PFSK-1 (cell line): ENCODE results near the gene NSRP1.

Experiments
- FOXP2 ChIP-seq: optimal IDR thresholded peaks from 2 replicates; pipeline ENCODE3; 2011; ENCODE audit warnings: borderline replicate concordance, control low read depth, inconsistent platforms; ENCODE audit not compliant: insufficient read depth; ENCODE audit errors: extremely low read length, extremely low read depth
- POLR2AphosphoS5 ChIP-seq: IDR thresholded peaks from 2 replicates; pipeline ENCODE4 v1.6.1; 2012; ENCODE audit warnings: low read depth, mild to moderate bottlenecking, control low read depth, low read length, moderate library complexity
- REST ChIP-seq, 2 experiments: IDR thresholded peaks; 2 replicates each; pipeline versions ENCODE4 v1.6.1 to v1.8.0; 2011 to 2012; ENCODE audit warnings: low read depth in 2 of 2, low read length in 2 of 2, control low read depth in 1 of 2, inconsistent platforms in 1 of 2, mild to moderate bottlenecking in 1 of 2, moderate library complexity in 1 of 2; ENCODE audit not compliant: insufficient read depth in 1 of 2
- SIN3A ChIP-seq: IDR thresholded peaks from 2 replicates; pipeline ENCODE4 v1.6.1; 2012; ENCODE audit warnings: mild to moderate bottlenecking, low read length, moderate library complexity, borderline replicate concordance; ENCODE audit not compliant: insufficient read depth
- TAF1 ChIP-seq: IDR thresholded peaks from 2 replicates; pipeline ENCODE4 v1.6.1; 2012; ENCODE audit warnings: low read length, control low read depth, borderline replicate concordance; ENCODE audit not compliant: insufficient read depth

GRCh38 chr17:30197416-30197815 is 80.8 kb downstream of the NSRP1 start:
- no peak for TF ChIP-seq TAF1
- TF ChIP-seq POLR2AphosphoS5 = no peak
- no peak for TF ChIP-seq REST (IDR thresholded peaks at IDR 0.05; ENCODE audit: insufficient read depth in 1 of 2, low read depth in 2 of 2, low read length in 2 of 2)
- TF ChIP-seq FOXP2 = no peak
- no peak for TF ChIP-seq SIN3A
